ENCODE measurements around the gene FBXO45.
"Not testable (repeated sequence)": the region's sequence is repeated elsewhere in the genome, so short reads cannot be mapped to it uniquely, and the experiment has no call there.

FBXO45 gene

DNA sequence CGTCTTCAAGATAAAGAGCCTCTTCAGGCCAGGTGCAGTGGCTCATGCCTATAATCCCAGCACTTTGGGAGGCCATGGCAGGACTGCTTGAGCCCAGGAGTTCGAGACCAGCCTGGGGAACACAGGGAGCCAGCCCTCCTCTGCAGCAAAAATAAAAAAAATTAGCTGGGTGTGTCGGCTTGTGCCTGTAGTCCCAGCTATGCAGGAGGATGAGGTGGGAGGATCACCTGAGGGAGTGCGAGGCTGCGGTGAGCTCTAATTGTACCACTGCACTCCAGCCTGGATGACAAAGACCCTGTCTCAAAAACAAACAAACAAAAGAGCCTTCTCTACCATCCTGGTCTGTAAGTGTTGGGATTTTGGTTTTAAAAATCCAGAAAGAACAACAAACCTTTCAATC is 11.2 kb upstream of the FBXO45 start:
- DNase-seq (ENCODE audit: low read depth), result no peak

DNA sequence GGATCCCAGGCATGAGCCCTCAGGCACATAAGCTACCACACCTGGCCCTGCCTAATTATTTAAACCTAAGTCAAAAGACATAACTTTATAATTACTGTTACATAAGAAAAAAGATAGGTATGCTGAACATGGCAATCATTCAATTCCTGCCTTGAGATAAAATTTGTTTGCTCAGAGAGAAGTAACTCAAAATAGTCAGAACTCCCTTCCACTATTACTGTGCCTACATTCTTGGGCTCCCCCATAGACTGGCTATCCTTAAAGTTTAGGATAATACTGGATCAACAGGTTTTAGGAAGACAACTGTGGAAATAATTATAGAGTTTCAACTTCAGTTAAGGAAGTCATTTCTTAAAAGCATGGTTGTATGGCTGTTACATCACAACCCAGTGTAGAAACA is 10.0 kb upstream of the FBXO45 start:
- no peak for DNase-seq (ENCODE audit: low read depth)

DNA sequence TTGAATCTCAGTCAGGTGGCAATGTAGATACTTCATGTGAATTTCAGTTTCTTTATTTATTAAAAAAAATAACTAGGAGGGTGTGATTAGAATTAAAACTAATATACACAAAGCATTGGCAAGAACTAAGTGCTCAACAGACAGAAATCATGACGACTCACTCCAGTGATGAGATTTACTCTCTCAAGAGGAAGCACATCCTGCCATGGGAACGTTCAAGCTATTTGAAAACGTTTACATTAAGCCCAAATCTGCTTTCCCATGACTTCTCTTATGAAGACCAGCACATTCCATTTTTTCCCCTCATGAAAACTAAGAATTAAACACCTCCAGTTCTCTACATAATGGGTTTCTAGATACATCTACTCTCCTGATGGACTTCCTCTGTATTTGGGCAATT is 8.6 kb upstream of the FBXO45 start:
- DNase-seq (ENCODE audit: low read depth), result no peak

DNA sequence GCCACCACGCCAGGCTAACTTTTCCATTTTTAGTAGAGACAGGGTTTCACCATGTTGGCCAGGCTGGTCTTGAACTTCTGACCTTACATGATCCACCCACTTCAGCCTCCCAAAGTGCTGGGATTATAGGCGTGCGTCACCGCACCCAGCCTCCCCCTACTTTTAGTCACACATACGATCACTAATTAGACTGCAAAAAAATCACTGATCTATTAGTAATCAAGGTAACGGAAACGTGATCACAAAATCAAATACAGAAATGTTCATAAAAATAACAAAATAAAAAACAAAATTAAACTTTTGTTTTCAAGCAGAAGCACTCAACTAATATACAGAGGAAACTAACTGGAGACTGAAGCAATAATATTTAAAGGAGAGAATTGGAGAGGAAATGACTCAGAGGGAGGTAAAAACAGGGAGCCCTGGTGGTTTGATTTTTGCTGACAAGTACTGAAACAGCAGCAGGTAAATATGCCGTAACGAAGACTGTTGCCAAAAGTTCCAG is 4.7 kb upstream of the FBXO45 start:
- DNase-seq (ENCODE audit: low read depth), result peak; percentile 14

DNA sequence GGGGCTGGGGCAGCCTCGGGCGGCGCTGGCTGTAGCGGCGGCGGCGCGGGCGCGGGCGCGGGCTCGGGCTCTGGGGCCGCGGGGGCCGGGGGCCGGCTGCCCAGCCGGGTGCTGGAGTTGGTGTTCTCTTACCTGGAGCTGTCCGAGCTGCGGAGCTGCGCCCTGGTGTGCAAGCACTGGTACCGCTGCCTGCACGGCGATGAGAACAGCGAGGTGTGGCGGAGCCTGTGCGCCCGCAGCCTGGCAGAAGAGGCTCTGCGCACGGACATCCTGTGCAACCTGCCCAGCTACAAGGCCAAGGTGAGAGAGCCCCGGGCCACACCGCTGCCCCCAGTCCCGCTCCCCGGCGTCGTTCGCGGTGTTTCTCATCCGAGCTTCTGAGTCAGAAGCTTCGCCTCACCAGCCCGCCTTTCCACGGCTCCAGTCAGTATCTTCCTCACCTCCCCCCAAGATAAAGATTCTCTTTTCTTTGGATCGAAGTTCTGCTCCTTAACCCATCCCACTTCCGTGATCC is 600 bp downstream of the FBXO45 start:
- peak; percentile 36 for DNase-seq (ENCODE audit: low read depth)

DNA sequence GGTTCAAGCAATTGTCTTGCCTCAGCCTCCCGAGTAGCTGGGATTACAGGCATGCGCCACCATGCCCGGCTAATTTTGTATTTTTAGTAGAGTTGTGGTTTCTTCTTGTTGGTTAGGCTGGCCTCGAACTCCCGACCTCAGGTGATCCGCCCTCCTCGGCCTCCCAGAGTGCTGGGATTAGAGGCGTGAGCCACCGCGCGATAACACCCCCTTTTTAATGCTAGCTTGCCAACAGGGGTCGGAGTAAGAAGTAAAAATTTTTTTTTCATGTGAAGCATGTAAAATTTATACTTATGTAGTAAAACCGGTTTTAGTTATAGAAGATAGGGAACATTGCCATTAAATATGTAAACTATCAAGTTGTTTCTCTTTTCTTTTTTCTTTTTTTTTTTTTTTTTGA is 1.9 kb downstream of the FBXO45 start:
- not testable (repeated sequence) for DNase-seq (ENCODE audit: low read depth)

DNA sequence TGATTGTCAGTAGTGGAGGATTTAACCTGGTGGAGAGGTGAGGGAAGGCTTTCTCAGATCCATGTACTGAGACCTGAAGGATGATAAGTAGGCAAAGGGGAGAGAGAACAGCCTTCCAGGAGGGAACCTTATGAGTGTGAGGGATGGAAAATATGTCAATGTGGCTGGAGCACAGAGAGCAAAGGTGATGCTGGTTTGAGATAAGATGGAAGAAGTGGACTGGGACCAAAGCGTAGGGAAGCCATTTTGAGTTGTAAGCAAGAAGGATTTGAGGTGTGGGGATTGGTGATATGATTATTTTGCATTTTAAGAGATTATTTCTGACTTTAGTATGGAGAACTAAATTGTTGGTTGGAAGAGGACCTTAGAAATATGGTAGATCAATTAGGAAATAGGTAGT is 3.9 kb downstream of the FBXO45 start:
- no peak for DNase-seq (ENCODE audit: low read depth)

DNA sequence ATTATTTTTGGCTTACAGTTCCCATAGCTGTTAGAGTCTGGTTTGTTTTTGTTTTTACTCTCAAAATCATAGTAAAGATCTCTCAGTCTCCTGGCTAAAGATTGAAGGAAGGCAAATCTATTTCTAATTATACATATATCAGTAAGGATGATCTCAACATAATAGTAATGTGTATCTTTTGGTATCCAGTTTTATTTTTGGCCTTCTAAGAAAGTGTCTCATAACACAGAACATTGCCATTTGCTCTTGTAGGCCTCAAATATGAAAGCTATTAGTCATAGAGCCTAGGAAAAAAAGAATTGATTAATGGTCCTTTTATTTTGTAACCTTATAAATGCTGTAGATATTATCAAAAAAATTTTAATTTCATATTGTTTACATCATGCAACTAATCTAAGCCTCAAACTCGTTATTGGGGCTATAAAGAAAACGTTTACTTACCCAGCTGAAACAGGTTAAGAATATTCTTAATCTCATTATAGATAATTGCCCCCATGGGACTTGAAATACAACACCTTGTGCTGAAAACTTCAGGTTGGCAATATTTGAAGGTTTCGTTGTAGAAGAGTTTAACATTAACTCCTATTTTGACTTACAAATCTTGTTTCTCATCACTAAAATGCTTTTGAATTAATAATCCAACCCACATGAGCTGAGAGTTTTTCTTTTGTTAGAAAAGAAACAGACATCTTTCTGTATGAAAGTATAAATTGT is 16.7 kb downstream of the FBXO45 start:
- DNase-seq (ENCODE audit: low read depth), result no peak

DNA sequence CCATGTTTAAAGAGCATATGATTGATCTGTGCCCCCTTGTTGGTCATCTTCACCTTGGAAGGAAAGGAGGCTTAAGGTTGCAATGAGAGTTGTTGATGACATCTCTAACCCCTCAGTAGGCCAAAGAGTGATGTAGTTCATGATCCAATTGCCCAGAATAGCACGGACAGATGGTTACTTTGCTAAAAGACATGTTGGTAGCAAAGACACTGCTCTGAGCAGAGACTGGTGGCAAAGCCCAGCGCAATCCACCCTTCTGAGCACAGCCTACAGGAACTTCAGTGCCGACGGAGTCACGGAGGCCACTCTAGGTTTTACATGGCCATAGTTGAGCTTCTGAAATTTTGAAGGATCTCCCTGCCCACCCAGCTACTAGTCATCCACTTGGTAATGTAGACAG is 21.8 kb downstream of the FBXO45 start:
- DNase-seq (ENCODE audit: low read depth), result no peak

DNA sequence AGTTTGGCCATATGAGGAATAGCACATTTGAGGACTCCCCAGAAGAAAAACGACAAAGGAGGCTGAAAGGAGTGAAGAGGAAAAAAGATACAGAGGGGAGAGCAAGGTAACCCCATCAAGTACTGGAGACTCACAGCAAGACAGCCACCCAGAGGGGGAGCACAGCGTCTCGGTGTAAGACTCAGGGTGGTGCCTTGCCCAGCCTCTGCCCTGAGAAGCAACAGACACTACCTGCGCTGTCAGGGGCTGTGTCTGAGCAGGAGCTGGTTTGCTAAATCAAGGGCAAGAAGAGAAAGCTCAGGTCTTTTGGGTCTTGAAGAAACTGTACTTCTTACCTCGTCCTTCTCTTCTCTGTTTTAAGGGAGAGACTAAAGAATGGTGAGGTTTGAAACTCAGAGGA is 27.9 kb downstream of the FBXO45 start:
- DNase-seq (ENCODE audit: low read depth), result no peak

DNA sequence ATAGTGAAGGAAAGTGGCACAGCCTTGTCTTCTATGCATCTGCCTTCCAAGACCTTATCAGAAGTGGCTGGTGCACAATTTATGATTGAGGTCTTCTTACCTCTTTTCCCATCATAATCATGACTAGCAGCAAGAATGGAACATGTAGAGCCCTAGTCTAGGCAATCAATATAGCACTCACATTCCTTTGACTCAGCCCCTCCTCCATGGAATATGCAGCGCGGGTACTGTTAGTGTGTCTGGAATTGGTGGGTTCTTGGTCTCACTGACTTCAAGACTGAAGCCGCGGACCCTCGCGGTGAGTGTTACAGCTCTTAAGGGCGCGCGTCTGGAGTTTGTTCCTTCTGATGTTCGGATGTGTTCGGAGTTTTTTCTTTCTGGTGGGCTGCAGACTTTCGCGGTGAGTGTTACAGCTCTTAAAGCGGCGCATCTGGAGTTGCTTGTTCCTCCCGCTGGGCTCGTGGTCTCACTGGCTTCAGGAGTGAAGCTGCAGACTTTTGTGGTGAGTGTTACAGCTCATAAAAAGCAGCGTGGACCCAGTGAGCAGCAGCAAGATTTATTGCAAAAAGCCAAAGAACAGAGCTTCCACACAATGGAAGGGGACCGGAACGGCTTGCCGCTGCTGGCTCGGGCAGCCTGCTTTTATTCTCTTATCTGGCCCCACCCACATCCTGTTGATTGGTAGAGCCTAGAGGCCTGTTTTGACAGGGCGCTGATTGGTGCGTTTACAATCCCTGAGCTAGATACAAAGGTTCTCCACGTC is 29.7 kb downstream of the FBXO45 start:
- DNase-seq (ENCODE audit: low read depth), result peak; percentile 27

DNA sequence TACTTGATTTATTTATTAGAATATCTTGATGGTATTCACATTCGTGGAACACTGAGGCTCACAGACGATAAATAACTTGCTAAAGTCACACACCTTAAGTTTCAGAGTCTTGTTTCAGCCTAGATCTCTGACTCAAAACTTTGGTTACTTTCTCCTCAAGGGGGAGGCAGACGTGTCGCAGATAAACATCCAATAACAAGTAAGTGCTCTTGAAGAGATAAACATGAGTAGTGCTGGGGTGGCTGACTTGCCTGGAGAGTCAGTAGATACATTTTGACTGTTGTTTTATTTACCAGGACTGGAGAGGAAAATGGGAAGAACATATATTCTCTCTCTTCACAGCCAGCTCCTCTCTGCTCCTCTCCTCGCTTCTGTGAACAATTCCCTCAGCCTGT is 31.3 kb downstream of the FBXO45 start:
- DNase-seq (ENCODE audit: low read depth), result no peak

DNA sequence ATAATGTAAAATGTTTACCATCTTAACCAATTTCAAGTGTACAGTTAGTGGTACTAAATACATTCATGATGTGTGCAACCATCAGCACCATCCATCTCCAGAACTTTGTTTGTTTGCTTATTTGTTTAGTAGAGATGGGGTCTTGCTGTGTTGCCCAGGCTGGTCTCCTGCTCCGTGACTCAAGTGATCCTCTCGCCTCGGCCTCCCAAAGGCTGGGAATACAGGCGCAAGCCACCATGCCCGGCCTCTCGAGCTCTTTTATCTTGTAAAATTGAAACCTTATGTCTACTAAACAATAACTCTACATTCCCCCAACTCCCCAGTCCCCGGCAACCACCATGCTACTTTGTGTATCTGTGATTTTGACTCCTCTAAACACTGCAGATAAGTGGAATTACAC is 31.9 kb downstream of the FBXO45 start:
- no peak for DNase-seq (ENCODE audit: low read depth)

DNA sequence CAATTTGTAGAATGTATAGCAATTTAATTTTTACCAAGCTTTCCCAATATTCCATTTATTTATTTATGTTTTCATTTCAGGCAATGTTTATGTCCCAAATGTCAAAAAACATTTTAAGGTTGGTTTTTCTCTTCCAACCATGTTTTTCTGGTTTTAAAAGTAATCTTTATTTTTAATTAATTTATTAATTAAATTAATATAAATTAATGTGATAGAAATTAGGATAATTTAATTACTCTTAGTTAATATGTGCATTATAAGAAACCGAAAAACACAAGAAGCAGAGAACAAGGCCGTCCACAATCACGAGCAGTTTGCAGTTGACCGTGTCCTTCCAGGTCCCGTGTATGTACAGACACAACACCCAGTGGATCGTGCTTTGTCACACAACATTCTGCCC is 34.2 kb downstream of the FBXO45 start:
- DNase-seq (ENCODE audit: low read depth), result no peak

DNA sequence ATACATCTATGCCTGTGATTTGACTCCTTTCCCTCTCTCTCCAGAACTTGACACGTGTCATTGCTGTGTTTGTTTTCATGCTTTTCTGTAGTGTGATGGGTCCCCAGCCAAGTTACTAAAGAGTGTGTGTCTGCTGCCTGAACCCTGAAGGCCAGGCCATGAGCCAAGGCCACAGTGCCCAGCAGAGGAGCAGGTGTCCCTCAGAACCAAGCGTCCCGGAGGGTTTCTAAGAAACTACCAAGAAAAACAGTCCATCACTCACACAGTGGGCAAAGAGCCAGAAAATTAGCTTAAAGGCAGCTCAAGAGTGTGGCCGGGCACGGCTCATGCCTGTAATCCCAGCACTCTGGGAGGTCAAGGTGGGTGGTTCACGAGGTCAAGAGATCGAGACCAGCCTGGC is 35.2 kb downstream of the FBXO45 start:
- DNase-seq (ENCODE audit: low read depth), result no peak

DNA sequence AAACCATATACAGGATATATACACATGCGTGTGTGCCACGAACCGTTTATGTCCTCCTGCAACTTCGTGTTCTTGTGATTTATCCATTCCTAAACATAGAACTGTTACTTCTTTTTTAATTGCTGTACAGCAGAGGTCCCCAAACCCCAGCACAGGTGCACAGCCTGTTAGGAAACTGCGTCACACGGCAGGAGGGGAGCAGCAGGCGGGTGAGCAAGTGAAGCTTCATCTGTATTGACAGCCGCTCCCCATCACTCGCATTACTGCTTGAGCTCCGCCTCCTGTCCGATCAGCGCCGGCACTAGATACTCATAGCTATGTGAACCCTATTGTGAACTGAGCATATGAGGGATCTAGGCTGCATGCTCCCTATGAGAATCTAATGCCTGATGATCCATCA is 36.1 kb downstream of the FBXO45 start:
- peak; percentile 64 for DNase-seq (ENCODE audit: low read depth)

DNA sequence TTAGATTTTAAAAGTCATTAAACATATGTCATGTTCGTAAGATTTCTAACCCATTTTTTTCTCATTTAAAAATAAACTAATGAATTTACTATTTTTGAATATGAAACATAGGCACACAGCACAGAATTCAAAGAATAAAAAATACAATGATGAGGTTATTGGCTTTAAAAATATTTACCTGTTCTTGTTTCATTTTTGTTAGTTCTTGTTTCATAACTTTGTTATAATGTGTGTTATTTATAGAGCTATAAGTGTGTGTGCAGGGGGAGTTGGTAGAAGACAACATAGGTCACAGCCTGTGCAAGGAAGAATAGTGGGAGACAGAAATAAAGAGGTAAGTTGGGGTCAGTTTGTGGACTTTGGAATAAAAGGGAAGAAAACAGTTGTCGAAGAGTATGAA is 40.2 kb downstream of the FBXO45 start:
- no peak for DNase-seq (ENCODE audit: low read depth)

DNA sequence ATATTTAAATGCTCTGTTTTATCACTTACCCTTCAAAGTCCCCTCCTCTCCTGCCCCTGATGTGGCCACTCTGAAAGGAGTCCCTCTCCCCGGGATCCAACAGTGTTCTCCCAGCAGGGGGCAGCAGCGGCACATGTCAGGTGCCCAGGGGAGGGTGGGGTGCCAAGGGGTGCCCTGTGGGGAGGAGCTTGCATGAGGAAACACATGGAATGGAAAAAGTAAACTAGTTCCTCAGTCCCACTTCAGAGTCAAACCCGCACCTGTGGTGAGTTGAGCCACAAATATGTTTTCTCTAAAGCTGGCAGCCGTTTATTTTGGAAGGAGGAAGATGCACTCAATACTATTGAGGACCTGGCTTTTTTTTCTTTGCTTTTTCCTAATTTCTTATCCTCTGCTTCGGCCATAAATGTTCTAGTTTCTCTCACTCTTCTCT is 40.9 kb downstream of the FBXO45 start:
- peak; percentile 89 for DNase-seq (ENCODE audit: low read depth)

DNA sequence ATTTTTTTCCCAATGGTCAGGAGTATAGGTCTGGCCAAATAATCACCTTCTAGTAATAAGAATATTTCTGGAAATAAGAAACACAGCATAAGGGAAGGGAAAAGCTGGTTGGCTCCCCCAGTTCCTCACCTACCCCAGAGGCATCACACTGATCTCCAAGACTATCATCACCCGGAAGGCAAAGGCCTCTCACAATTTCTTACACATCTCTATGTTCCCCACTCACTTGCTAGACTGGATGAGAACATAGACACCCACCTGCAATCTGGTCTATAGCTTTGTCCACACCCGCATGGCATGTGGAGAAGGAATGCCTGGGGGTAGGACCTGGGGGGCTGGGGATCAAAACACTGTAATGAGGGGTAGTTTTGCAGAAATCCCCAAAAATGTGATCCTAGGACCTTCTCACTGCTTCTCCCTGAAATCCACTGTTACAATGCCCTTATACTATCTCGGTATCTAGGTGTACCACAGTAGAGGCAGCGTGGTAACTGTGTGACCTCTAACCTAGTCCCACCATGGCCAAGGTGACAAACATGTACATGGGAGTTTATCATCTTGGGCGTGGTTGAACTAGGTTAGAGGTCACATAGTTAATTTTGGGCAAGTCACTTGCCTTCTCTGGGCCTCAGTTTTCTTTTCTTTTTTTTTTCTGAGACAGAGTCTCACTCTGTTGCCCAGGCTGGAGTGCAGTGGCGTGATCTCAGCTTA is 41.5 kb downstream of the FBXO45 start:
- no peak for DNase-seq (ENCODE audit: low read depth)

DNA sequence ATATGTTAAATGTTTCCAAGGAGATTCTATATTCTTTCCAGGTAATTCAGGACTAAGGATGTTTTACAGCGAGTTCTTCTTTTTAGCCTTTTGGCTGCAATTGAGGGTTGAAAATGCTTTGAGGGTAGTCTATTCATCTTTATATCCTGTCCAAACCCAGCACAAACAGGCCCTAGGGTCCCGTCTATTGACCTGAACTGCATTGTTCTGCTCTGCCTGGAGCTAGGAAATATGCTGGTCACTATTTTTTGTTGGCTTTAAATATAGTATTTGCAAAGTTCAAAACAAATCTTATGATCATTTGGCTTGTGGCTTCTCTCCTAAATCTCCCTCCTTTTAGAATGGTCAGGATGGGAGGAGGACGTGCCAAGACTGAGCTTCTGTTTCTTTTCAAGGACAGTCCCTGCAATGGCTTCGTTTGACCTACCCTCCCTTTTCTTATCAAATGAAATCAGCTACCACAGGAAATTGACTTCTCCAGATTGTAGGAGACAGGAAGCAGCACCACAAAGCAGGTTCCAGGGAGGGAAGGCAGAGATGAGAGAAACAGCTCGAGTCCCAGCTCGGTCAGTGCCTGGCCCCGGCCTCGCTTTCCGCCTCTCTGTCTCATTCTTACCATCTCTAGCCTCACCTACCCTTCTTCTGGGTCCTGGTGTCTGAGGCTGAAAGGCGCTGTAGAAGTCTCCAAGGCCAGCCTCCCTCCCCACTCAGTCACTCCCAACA is 43.5 kb downstream of the FBXO45 start:
- no peak for DNase-seq (ENCODE audit: low read depth)

DNA sequence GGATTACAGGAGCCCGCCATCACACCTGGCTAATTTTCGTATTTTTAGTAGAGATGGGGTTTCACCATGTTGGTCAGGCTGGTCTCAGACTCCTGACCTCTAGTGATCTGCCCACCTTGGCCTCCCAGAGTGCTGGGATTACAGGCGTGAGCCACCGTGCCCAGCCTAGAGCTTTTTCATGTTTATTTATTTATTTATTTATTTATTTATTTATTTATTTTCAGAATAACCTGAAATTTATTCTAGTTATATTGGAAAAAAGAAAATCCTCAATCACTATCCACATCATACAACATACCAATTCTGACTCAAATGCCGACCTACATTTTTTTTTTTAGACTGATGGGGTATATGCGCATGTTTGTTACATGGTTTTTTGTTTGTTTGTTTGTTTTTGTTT is 46.8 kb downstream of the FBXO45 start:
- DNase-seq (ENCODE audit: low read depth), result not testable (repeated sequence)

DNA sequence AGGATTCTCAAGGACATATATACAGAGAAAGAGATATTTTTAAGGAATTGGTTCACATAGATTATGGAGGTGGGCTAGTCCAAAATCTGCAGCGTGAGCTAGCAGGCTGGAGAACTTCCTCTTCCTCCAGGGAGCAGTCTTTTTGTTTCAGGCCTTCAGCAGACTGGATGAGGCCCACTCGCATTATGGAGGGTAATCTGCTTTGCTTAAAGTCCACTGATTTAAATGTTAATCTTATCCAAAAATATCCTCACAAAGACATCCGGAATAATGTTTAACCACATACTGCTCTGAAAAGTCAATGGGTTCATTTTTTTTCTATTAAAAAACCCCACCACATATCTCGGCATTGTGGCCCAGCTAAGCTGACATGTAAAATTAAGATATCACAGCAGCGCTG is 48.8 kb downstream of the FBXO45 start:
- no peak for DNase-seq (ENCODE audit: low read depth)

Measured in T follicular helper cell (primary cell).